NB4 (cell line): ENCODE results near the gene LIN37.

Experiments
- CTCF ChIP-seq: IDR thresholded peaks from one replicate; pipeline ENCODE4 v1.5.1; 2012; ENCODE audit warnings: low read depth, low read length
- POLR2A ChIP-seq: IDR thresholded peaks from 2 replicates; pipeline ENCODE4 v1.6.1; 2011; ENCODE audit warnings: mild to moderate bottlenecking; ENCODE audit not compliant: insufficient read length; ENCODE audit errors: extremely low read depth

GRCh38 chr19:35783469-35784434, 35.4 kb downstream of the LIN37 start:
- TF ChIP-seq CTCF (no peak), POLR2A (no peak)
